NCI-H2196 (cell line): Measurements from ENCODE around the gene IRF8.
"Not testable (repeated sequence)": the region's sequence is repeated elsewhere in the genome, so short reads cannot be mapped to it uniquely, and the experiment has no call there.

Experiments
- DNase-seq: peaks from one replicate; lab custom pipeline; 2025; ENCODE audit not compliant: unreplicated experiment; lab: John Stamatoyannopoulos, UW

The IRF8 gene

GRCh38 chr16:85898521-85899442 is at the start of gene IRF8:
Gene IRF8 (plus strand): TSS chr16:85899162. CDS start chr16:85903016, 3,854 bp downstream.
- DNase-seq = no peak

- DNase-seq = no peak
Measured at GRCh38 chr16:85849388-85849787, 49.6 kb upstream of the IRF8 start.

GRCh38 chr16:85850344-85850880 is 48.5 kb upstream of the IRF8 start:
- DNase-seq = no peak

GRCh38 chr16:85851034-85851785 is 47.8 kb upstream of the IRF8 start:
- no peak for DNase-seq

- DNase-seq = no peak
Measured at GRCh38 chr16:85853547-85854545, 45.1 kb upstream of the IRF8 start.

GRCh38 chr16:85854935-85855334 is 44.0 kb upstream of the IRF8 start:
- DNase-seq = no peak

GRCh38 chr16:85856079-85856478 is 42.9 kb upstream of the IRF8 start:
- no peak for DNase-seq

GRCh38 chr16:85856585-85856984 is 42.4 kb upstream of the IRF8 start:
- DNase-seq = no peak

- DNase-seq = no peak
Measured at GRCh38 chr16:85857406-85857805, 41.6 kb upstream of the IRF8 start.

GRCh38 chr16:85858571-85858970 is 40.4 kb upstream of the IRF8 start:
- DNase-seq = not testable (repeated sequence)

GRCh38 chr16:85858984-85859817 is 39.8 kb upstream of the IRF8 start:
- no peak for DNase-seq

- no peak for DNase-seq
Measured at GRCh38 chr16:85859818-85860125, 39.2 kb upstream of the IRF8 start.

- DNase-seq = no peak
Measured at GRCh38 chr16:85860413-85861094, 38.4 kb upstream of the IRF8 start.

GRCh38 chr16:85861095-85861825 is 37.7 kb upstream of the IRF8 start:
- DNase-seq = no peak

GRCh38 chr16:85862476-85863383 is 36.2 kb upstream of the IRF8 start:
- DNase-seq = no peak

GRCh38 chr16:85863384-85863774 is 35.6 kb upstream of the IRF8 start:
- no peak for DNase-seq

- DNase-seq = no peak
Measured at GRCh38 chr16:85864965-85865364, 34.0 kb upstream of the IRF8 start.

GRCh38 chr16:85867189-85867588 is 31.8 kb upstream of the IRF8 start:
- no peak for DNase-seq
